GM12878 (cell line): Measurements from ENCODE around the gene CALN1. TPM values are rescaled to one million over a fixed set of nuclear protein-coding genes. Genes with fewer than 3 reads are reported as not detected.

Source experiments
- ATAC-seq: fragments of 200-7000 bp; cut with Tn5 transposase; 3 replicates; pipeline ENCODE4 v1.9.1; 2020; ENCODE audit warnings: mild to moderate bottlenecking, moderate library complexity
- BruUV-seq: library from RNA; stranded (reverse); fragments of 400-500 nt; replicated peaks from 2 replicates; lab custom pipeline; 2021; lab: Mats Ljungman, UMichigan
- CTCF ChIA-PET: fragments of 300-600 bp; sonication (Branson Sonifier 250); formaldehyde crosslinking; extraction: SDS; loops from one replicate; lab custom pipeline; 2021; ENCODE audit warnings: inconsistent platforms; lab: Yijun Ruan, JAX
- POLR2A ChIA-PET: fragments of 350-600 bp; formaldehyde crosslinking; extraction: SDS; loops from one replicate; lab custom pipeline; 2021; ENCODE audit warnings: inconsistent platforms; lab: Charles Lee
- RAD21 ChIA-PET: fragments of 300-600 bp; sonication (Branson Sonifier 250); formaldehyde crosslinking; loops from one replicate; lab custom pipeline; 2023; ENCODE audit warnings: antibody characterized with exemption; ENCODE audit not compliant: unreplicated experiment; lab: Charles Lee
- SMC1A ChIA-PET: fragments of 300-600 bp; sonication (Branson Sonifier 250); formaldehyde crosslinking; loops from one replicate; lab custom pipeline; 2023; ENCODE audit not compliant: unreplicated experiment, uncharacterized antibody; lab: Charles Lee
- DNase-seq: peaks from one replicate; pipeline ENCODE4 v3.0.0-alpha.2; 2011; ENCODE audit warnings: low read depth, low spot score
- FAIRE-seq: peaks from 3 replicates; lab custom pipeline; 2011; peaks lifted over from hg19 to GRCh38; lab: Jason Lieb, UNC
- H2AFZ ChIP-seq: 2 replicates; pipeline ENCODE4 v1.6.0; 2011; ENCODE audit warnings: low read depth, low read length, control low read depth; ENCODE audit not compliant: control insufficient read depth
- H3K27ac ChIP-seq: 2 replicates; pipeline ENCODE4 v1.5.1; 2011; ENCODE audit warnings: control low read depth; ENCODE audit not compliant: control insufficient read depth, insufficient read depth
- H3K27me3 ChIP-seq, 2 experiments: replicated peaks in 1 of 2; 2 replicates each; pipeline versions ENCODE4 v1.6.0 to v1.6.1; 2011; ENCODE audit warnings: low read length in 1 of 2; ENCODE audit not compliant: control insufficient read depth in 2 of 2, insufficient read depth in 2 of 2
- H3K36me3 ChIP-seq, 2 experiments: 2 replicates each; pipeline ENCODE4 v1.5.1; 2011; ENCODE audit warnings: low read length in 1 of 2; ENCODE audit not compliant: control insufficient read depth in 2 of 2, insufficient read depth in 2 of 2
- H3K4me1 ChIP-seq: 2 replicates; pipeline ENCODE4 v1.6.1; 2011; ENCODE audit warnings: mild to moderate bottlenecking, low read length, moderate library complexity, mixed read lengths; ENCODE audit not compliant: control insufficient read depth, insufficient read depth
- H3K4me2 ChIP-seq: 2 replicates; pipeline ENCODE4 v1.6.0; 2011; ENCODE audit warnings: control low read depth; ENCODE audit not compliant: control insufficient read depth, insufficient read depth
- H3K4me3 ChIP-seq: fragments of 200-600 bp; sonication (generic); 2 replicates; pipeline ENCODE4 v1.5.1; 2016
- H3K79me2 ChIP-seq: 2 replicates; pipeline ENCODE4 v1.6.0; 2011; ENCODE audit warnings: low read length; ENCODE audit not compliant: control insufficient read depth, insufficient read depth
- H3K9ac ChIP-seq: 2 replicates; pipeline ENCODE4 v1.8.0; 2011; ENCODE audit warnings: low read length, control low read depth, mixed read lengths; ENCODE audit not compliant: control insufficient read depth, insufficient read depth
- H3K9me3 ChIP-seq: replicated peaks from 3 replicates; pipeline ENCODE4 v1.5.1; 2011; ENCODE audit warnings: mild to moderate bottlenecking, low read length; ENCODE audit not compliant: control insufficient read depth, insufficient read depth
- H4K20me1 ChIP-seq: 2 replicates; pipeline ENCODE4 v1.6.0; 2011; ENCODE audit not compliant: control insufficient read depth, insufficient read depth
- CREB1 ChIP-seq: IDR thresholded peaks from 2 replicates; pipeline ENCODE4 v1.6.1; 2012; ENCODE audit warnings: low read depth, mild to moderate bottlenecking, inconsistent platforms
- FOS ChIP-seq: IDR thresholded peaks from 3 replicates; pipeline ENCODE4 v1.6.1; 2011; ENCODE audit warnings: borderline replicate concordance; ENCODE audit not compliant: insufficient read length; ENCODE audit errors: extremely low read depth
- FOXK2 ChIP-seq: fragments of 450-650 bp; IDR thresholded peaks from 2 replicates; pipeline ENCODE4 v1.6.1; 2017; ENCODE audit warnings: mild to moderate bottlenecking, moderate library complexity
- HDGF ChIP-seq: fragments of 450-650 bp; IDR thresholded peaks from 2 replicates; pipeline ENCODE4 v1.6.1; 2016; ENCODE audit warnings: antibody characterized with exemption
- IKZF2 ChIP-seq, 2 experiments: fragments of 450-650 bp; IDR thresholded peaks; 2 replicates each; pipeline ENCODE4 v1.6.1; 2017; ENCODE audit warnings: mild to moderate bottlenecking in 2 of 2, moderate library complexity in 2 of 2
- SRF ChIP-seq, 2 experiments: IDR thresholded peaks; 2 replicates each; pipeline ENCODE4 v1.6.1; 2011; ENCODE audit warnings: low read depth in 2 of 2, low read length in 2 of 2, mild to moderate bottlenecking in 1 of 2, moderate library complexity in 1 of 2
- SUZ12 ChIP-seq: fragments of 200-600 bp; sonication (generic); IDR thresholded peaks from one replicate; pipeline ENCODE4 v1.6.1; 2018; ENCODE audit warnings: antibody characterized with exemption, mild to moderate bottlenecking; ENCODE audit not compliant: unreplicated experiment
- ZNF384 ChIP-seq: IDR thresholded peaks from 2 replicates; pipeline ENCODE4 v1.6.1; 2012; ENCODE audit warnings: low read depth, mild to moderate bottlenecking, low read length, improper control_type of control experiment, borderline replicate concordance
- WGBS: methylation state at CpG from one replicate; pipeline ENCODE4 v1.1.6; 2016; ENCODE audit warnings: low lambda C conversion rate; ENCODE audit not compliant: insufficient replicate concordance, insufficient coverage; ENCODE audit errors: missing lambda C conversion rate; 5-methylcytosine and 5-hydroxymethylcytosine counted together
- in situ Hi-C: fragments of 300-500 bp; cut with MboI; formaldehyde crosslinking; loops from 9 replicates; pipeline ENCODE4 v1.14.3; 2018; ENCODE audit warnings: mixed read lengths
- intact Hi-C: fragments of 100-400 bp; cut with micrococcal nuclease; formaldehyde crosslinking; loops from one replicate; pipeline ENCODE4 v1.14.2; 2022; ENCODE audit not compliant: unreplicated experiment
- polyA plus RNA-seq, 11 experiments: library from polyadenylated mRNA; depleted of rRNA in 4 of 11; unstranded in 6 of 11; stranded (reverse) in 5 of 11; fragments of >200 nt; fragmentation: Nextera tagmentation in 4 of 11; fragmentation: Illumina TruSeq in 1 of 11; extraction: Ambion mirVana in 4 of 11; extraction: Trizol in 1 of 11; gene quantifications; 1 replicate in 1 of 11; 2 replicates in 10 of 11; pipeline versions ENCODE4 v1.2.1 to v1.2.3, GENCODE V29; 2011 to 2016; ENCODE audit warnings: inconsistent platforms in 2 of 11, missing spikeins in 2 of 11, low read depth in 1 of 11
- total RNA-seq, 4 experiments: library from RNA; depleted of rRNA in 3 of 4; stranded (reverse); fragments of >200 nt in 3 of 4; fragmentation: Illumina TruSeq in 1 of 4; extraction: Trizol in 1 of 4; gene quantifications; 2 replicates each; pipeline versions ENCODE4 v1.2.1 to v1.2.3, GENCODE V29; 2013 to 2021
- TF ChIP-seq, protein P1 (sequence below): IDR thresholded peaks from 2 replicates; pipeline ENCODE4 v1.6.1; 2011; ENCODE audit warnings: low read depth, low read length, improper control_type of control experiment, borderline replicate concordance
- TF ChIP-seq, protein P2 (sequence below): fragments of 450-650 bp; formaldehyde crosslinking; IDR thresholded peaks from 2 replicates; pipeline ENCODE4 v1.4.0; 2020; ENCODE audit warnings: mild to moderate bottlenecking, moderate library complexity
- TF ChIP-seq, protein P3 (sequence below): fragments of 450-650 bp; IDR thresholded peaks from 2 replicates; pipeline ENCODE4 v1.6.1; 2016; ENCODE audit warnings: mild to moderate bottlenecking, moderate library complexity, borderline replicate concordance

Gene CALN1
- total and polyA plus RNA-seq, 10 of the 15 experiments (the other 5 are each of a cell fraction or from before 2014, with no cell fraction given): 0.48 to 15.3 (median 1.6) TPM

DNA sequence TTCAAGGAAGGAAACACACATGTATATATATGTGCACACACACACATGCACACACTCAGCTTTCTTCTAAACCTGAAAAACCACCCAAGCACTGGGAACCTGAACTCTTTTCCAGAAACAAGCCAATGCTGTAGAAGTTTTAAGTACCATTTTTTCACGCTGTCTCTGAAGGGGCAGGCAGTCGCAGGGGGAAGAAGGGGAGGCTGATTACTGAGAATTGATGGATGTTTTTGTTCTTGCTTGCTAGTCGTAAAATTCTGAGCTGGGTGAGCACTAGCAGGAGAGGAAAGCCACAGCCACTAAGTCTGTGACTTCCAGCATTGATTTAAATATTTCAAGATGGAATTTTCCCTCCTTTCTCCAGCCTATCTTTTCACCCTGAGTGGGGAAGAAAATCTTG, 391.8 kb downstream of the CALN1 start:
- DNase-seq (no peak), ATAC-seq (no peak), FAIRE-seq (no peak)
- RAD21 ChIA-PET: no interaction called here
- no peak overlapping the region for H3K9ac ChIP-seq
- POLR2A ChIA-PET: no interaction called here
- H3K36me3 ChIP-seq: no peaks in the 10 kb centered on the region
- no peak overlapping the region for H3K4me2 ChIP-seq
- in situ Hi-C loops (no loop called here), intact Hi-C loops (no loop called here)
- H3K9me3 ChIP-seq: no peaks in the 10 kb centered on the region
- no peak overlapping the region for H3K4me3 ChIP-seq
- WGBS: 0% methylated on average over 3 of the region's 3 CpGs
- no peak overlapping the region for H3K27ac ChIP-seq
- H2AFZ ChIP-seq: no peak overlapping the region
- CTCF ChIA-PET: no interaction called here
- no peaks in the 10 kb centered on the region for H3K4me1 ChIP-seq
- H3K79me2 ChIP-seq: no peaks in the 10 kb centered on the region
- no TSS peak for BruUV-seq
- H4K20me1 ChIP-seq: no peaks in the 10 kb centered on the region
- SMC1A ChIA-PET: no interaction called here
- TF ChIP-seq SUZ12: no peak
- no peak for TF ChIP-seq CREB1
- no peak for TF ChIP-seq IKZF2 (IDR thresholded peaks at IDR 0.05)
- no peak for TF ChIP-seq FOXK2
- no peak for TF ChIP-seq HDGF
- TF ChIP-seq, protein P1, sequence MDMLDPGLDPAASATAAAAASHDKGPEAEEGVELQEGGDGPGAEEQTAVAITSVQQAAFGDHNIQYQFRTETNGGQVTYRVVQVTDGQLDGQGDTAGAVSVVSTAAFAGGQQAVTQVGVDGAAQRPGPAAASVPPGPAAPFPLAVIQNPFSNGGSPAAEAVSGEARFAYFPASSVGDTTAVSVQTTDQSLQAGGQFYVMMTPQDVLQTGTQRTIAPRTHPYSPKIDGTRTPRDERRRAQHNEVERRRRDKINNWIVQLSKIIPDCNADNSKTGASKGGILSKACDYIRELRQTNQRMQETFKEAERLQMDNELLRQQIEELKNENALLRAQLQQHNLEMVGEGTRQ: no peak
- TF ChIP-seq, protein P2, sequence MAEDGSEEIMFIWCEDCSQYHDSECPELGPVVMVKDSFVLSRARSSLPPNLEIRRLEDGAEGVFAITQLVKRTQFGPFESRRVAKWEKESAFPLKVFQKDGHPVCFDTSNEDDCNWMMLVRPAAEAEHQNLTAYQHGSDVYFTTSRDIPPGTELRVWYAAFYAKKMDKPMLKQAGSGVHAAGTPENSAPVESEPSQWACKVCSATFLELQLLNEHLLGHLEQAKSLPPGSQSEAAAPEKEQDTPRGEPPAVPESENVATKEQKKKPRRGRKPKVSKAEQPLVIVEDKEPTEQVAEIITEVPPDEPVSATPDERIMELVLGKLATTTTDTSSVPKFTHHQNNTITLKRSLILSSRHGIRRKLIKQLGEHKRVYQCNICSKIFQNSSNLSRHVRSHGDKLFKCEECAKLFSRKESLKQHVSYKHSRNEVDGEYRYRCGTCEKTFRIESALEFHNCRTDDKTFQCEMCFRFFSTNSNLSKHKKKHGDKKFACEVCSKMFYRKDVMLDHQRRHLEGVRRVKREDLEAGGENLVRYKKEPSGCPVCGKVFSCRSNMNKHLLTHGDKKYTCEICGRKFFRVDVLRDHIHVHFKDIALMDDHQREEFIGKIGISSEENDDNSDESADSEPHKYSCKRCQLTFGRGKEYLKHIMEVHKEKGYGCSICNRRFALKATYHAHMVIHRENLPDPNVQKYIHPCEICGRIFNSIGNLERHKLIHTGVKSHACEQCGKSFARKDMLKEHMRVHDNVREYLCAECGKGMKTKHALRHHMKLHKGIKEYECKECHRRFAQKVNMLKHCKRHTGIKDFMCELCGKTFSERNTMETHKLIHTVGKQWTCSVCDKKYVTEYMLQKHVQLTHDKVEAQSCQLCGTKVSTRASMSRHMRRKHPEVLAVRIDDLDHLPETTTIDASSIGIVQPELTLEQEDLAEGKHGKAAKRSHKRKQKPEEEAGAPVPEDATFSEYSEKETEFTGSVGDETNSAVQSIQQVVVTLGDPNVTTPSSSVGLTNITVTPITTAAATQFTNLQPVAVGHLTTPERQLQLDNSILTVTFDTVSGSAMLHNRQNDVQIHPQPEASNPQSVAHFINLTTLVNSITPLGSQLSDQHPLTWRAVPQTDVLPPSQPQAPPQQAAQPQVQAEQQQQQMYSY (CRISPR knock-in tag): no peak
- no peak for TF ChIP-seq SRF (IDR thresholded peaks at IDR 0.05; ENCODE audit: low read depth in 2 of 2, low read length in 2 of 2)
- no peak for TF ChIP-seq ZNF384
- TF ChIP-seq, protein P3, sequence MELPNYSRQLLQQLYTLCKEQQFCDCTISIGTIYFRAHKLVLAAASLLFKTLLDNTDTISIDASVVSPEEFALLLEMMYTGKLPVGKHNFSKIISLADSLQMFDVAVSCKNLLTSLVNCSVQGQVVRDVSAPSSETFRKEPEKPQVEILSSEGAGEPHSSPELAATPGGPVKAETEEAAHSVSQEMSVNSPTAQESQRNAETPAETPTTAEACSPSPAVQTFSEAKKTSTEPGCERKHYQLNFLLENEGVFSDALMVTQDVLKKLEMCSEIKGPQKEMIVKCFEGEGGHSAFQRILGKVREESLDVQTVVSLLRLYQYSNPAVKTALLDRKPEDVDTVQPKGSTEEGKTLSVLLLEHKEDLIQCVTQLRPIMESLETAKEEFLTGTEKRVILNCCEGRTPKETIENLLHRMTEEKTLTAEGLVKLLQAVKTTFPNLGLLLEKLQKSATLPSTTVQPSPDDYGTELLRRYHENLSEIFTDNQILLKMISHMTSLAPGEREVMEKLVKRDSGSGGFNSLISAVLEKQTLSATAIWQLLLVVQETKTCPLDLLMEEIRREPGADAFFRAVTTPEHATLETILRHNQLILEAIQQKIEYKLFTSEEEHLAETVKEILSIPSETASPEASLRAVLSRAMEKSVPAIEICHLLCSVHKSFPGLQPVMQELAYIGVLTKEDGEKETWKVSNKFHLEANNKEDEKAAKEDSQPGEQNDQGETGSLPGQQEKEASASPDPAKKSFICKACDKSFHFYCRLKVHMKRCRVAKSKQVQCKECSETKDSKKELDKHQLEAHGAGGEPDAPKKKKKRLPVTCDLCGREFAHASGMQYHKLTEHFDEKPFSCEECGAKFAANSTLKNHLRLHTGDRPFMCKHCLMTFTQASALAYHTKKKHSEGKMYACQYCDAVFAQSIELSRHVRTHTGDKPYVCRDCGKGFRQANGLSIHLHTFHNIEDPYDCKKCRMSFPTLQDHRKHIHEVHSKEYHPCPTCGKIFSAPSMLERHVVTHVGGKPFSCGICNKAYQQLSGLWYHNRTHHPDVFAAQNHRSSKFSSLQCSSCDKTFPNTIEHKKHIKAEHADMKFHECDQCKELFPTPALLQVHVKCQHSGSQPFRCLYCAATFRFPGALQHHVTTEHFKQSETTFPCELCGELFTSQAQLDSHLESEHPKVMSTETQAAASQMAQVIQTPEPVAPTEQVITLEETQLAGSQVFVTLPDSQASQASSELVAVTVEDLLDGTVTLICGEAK: no peak
- TF ChIP-seq FOS: no peak
- H3K27me3 ChIP-seq: no peaks in the 10 kb centered on the region
